ENCODE results near the gene CDK5RAP2. TPM values are rescaled to one million over a fixed set of nuclear protein-coding genes. Genes with fewer than 3 reads are reported as not detected.

The CDK5RAP2 gene
- total RNA-seq, 6 experiments from 2014 or later: 25.9 to 61.6 (median 34.7) TPM

DNA sequence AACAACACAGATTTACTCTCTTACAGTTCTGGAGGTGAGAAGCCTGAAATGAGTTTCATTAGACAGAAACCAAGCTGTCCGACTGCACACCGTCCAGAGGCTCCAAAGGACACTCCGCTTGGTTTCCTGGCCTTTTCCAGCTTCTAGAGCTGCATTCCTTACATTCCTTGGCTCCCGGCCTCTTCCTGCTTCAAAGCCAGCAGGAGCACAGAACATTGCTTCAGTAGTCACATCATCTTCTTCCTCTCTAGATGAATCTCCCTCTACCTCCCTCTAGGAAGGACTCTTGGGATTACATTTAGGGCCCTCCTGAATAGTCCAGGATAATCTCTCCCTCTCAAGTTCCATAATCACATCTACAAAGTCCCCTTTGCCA, 213.3 kb downstream of the CDK5RAP2 start:
- H3K4me3 ChIP-seq: no peak overlapping the region
- ATAC-seq (peak; percentile 62 to 82 (median 76)), DNase-seq (no peak)
- H3K4me1 ChIP-seq: no peaks in the 10 kb centered on the region
- no peaks in the 10 kb centered on the region for H3K36me3 ChIP-seq
- no peaks in the 10 kb centered on the region for H3K9me3 ChIP-seq
- H3K27ac ChIP-seq: no peak overlapping the region
- TF ChIP-seq POLR2A (IDR thresholded peaks at IDR 0.05): no peak
- TF ChIP-seq, protein P1, sequence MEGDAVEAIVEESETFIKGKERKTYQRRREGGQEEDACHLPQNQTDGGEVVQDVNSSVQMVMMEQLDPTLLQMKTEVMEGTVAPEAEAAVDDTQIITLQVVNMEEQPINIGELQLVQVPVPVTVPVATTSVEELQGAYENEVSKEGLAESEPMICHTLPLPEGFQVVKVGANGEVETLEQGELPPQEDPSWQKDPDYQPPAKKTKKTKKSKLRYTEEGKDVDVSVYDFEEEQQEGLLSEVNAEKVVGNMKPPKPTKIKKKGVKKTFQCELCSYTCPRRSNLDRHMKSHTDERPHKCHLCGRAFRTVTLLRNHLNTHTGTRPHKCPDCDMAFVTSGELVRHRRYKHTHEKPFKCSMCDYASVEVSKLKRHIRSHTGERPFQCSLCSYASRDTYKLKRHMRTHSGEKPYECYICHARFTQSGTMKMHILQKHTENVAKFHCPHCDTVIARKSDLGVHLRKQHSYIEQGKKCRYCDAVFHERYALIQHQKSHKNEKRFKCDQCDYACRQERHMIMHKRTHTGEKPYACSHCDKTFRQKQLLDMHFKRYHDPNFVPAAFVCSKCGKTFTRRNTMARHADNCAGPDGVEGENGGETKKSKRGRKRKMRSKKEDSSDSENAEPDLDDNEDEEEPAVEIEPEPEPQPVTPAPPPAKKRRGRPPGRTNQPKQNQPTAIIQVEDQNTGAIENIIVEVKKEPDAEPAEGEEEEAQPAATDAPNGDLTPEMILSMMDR (IDR thresholded peaks at IDR 0.05): peak in 1 of 4 donors; percentile 16
- intact Hi-C loops (cut with DNase I): no loop called here
- 22% methylated on average over 2 of the region's 4 CpGs for WGBS (ENCODE audit: insufficient coverage, low coverage, low lambda C conversion rate, missing lambda C conversion rate)
- H3K27me3 ChIP-seq: no peaks in the 10 kb centered on the region

DNA sequence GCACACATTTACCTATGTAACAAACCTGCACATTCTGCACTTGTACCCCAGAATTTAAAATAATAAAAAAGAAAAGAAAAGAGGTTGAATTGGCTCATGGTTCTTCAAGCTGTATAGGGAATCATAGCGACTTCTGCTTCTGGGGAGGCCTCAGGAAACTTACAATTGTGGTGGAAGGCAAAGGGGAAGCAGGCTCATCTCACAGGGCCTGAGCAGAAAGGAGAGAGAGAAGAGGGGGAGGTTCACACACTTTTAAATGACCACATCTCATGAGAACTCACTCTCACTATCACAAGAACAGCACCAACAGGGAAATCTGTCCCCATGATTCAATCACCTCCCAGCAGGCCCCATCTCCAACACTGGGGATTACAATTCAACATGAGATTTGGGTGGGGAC, 214.6 kb downstream of the CDK5RAP2 start:
- DNase-seq (no peak), ATAC-seq (no peak)
- no peaks in the 10 kb centered on the region for H3K4me1 ChIP-seq
- 80% methylated on average over 1 of the region's 1 CpG for WGBS (ENCODE audit: insufficient coverage, low coverage, low lambda C conversion rate, missing lambda C conversion rate)
- no peak overlapping the region for H3K4me3 ChIP-seq
- no peaks in the 10 kb centered on the region for H3K36me3 ChIP-seq
- H3K27me3 ChIP-seq: no peaks in the 10 kb centered on the region
- no peak overlapping the region for H3K27ac ChIP-seq
- TF ChIP-seq, protein P1 (IDR thresholded peaks at IDR 0.05): no peak
- TF ChIP-seq POLR2A (IDR thresholded peaks at IDR 0.05): no peak
- no peaks in the 10 kb centered on the region for H3K9me3 ChIP-seq
- intact Hi-C loops (cut with DNase I): no loop called here

DNA sequence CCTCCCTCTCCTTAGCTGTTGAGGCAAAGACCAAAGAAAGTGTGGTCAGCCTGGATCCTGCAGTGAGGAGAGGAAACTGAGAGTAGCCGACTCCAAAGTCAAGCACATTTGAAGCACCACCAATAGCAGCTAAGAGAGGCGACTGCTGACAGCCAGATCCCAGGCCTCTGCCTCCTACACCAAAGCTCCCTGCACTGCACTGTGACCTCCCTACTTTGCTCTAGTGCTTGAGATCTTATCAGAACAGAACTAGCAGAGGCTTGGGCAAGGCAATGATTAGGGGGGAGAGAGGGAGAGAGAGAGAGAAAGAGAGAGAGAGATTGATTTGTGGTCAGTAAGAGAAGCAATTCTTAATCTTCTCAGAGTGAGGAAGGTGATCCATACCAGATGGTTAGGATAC, 216.3 kb downstream of the CDK5RAP2 start:
- no peak for DNase-seq
- Histone ChIP-seq H3K9me3 (no peaks in the 10 kb centered on the region), H3K36me3 (no peaks in the 10 kb centered on the region), H3K27ac (no peak overlapping the region), H3K27me3 (no peaks in the 10 kb centered on the region), H3K4me3 (no peak overlapping the region), H3K4me1 (no peaks in the 10 kb centered on the region)
- intact Hi-C loops (cut with DNase I): no loop called here
- 80% methylated on average over 2 of the region's 2 CpGs for WGBS (ENCODE audit: insufficient coverage, low coverage, low lambda C conversion rate, missing lambda C conversion rate)
- no peak for ATAC-seq
- TF ChIP-seq, protein P1 (IDR thresholded peaks at IDR 0.05): no peak
- no peak for TF ChIP-seq POLR2A (IDR thresholded peaks at IDR 0.05)

DNA sequence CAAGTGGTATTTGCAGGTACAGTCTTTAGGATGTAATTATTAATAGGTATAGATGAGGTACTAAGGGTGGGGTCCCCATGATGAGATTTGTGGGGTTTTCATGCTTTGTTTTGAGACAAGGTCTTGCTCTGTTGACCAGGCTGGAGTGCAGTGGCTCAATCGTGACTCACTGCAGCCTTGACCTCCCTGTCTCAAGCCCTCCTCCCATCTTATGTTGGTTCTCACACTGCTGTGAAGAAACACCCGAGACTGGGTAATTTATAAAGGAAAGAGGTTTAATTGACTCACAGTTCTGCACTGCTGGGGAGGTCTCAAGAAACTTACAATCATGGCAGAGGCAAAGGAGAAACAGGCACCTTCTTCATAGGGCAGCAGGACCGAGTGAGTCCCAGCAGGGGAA, 217.5 kb downstream of the CDK5RAP2 start:
- no peaks in the 10 kb centered on the region for H3K9me3 ChIP-seq
- no peaks in the 10 kb centered on the region for H3K36me3 ChIP-seq
- no peak overlapping the region for H3K27ac ChIP-seq
- DNase-seq (no peak), ATAC-seq (no peak)
- TF ChIP-seq, protein P1 (IDR thresholded peaks at IDR 0.05): no peak
- no peak for TF ChIP-seq POLR2A (IDR thresholded peaks at IDR 0.05)
- WGBS (ENCODE audit: insufficient coverage, low coverage, low lambda C conversion rate, missing lambda C conversion rate): 63% methylated on average over 3 of the region's 3 CpGs
- intact Hi-C loops (cut with DNase I): no loop called here
- H3K4me3 ChIP-seq: no peak overlapping the region
- no peaks in the 10 kb centered on the region for H3K4me1 ChIP-seq
- no peaks in the 10 kb centered on the region for H3K27me3 ChIP-seq

DNA sequence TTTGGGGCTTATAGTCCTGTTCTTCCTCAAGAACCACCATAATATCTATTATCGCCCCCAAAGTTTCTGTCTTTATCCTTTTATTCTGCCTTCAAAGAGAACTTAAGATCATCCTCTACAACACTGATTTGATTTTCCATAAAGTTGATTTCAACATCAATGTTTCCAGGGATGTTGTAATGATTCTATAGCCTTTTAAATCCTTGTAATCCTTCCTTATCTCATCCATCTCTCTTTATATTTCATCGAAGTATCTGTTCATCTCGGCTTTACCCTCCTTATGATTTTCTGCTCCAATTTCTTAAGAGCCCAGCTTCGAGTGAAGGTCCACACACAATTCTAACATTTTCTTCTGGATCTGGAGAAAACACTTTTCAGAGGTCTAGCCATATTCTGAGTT, 218.4 kb downstream of the CDK5RAP2 start:
- no peak overlapping the region for H3K4me3 ChIP-seq
- H3K36me3 ChIP-seq: no peaks in the 10 kb centered on the region
- ATAC-seq (no peak), DNase-seq (no peak)
- intact Hi-C loops (cut with DNase I): no loop called here
- H3K27me3 ChIP-seq: no peaks in the 10 kb centered on the region
- H3K9me3 ChIP-seq: no peaks in the 10 kb centered on the region
- H3K27ac ChIP-seq: no peak overlapping the region
- TF ChIP-seq POLR2A (IDR thresholded peaks at IDR 0.05): no peak
- TF ChIP-seq, protein P1 (IDR thresholded peaks at IDR 0.05): no peak
- H3K4me1 ChIP-seq: no peaks in the 10 kb centered on the region
- 74% methylated on average over 4 of the region's 4 CpGs for WGBS (ENCODE audit: insufficient coverage, low coverage, low lambda C conversion rate, missing lambda C conversion rate)
